Stimulated activated CD8-positive, alpha-beta memory T cell treated with anti-CD3 and anti-CD28 coated beads, Interleukin-12 subunit alpha, Interleukin-12 subunit beta, amount 100 ng/mL, for 24 hours (primary cell): ENCODE measurements around the gene ANKRD17.
"Not testable (repeated sequence)": the region's sequence is repeated elsewhere in the genome, so short reads cannot be mapped to it uniquely, and the experiment has no call there.

Source experiments
- DNase-seq: peaks from one replicate; pipeline ENCODE4 v3.0.0-alpha.2; 2020; ENCODE audit errors: extremely low read depth

Gene ANKRD17

GRCh38 chr4:73258686-73259570, at the start of gene ANKRD17:
Gene ANKRD17 (minus strand): TSS chr4:73258798. CDS start chr4:73258668, 130 bp downstream.
- peak; percentile 82 for DNase-seq

- DNase-seq: no peak
Measured at GRCh38 chr4:73308286-73308685, 49.7 kb upstream of the ANKRD17 start.

GRCh38 chr4:73303711-73304110, 45.1 kb upstream of the ANKRD17 start:
- DNase-seq: no peak

- no peak for DNase-seq
Measured at GRCh38 chr4:73299548-73300280, 41.1 kb upstream of the ANKRD17 start.

- not testable (repeated sequence) for DNase-seq
Measured at GRCh38 chr4:73292661-73293060, 34.1 kb upstream of the ANKRD17 start.

GRCh38 chr4:73281982-73282381, 23.4 kb upstream of the ANKRD17 start:
- no peak for DNase-seq

GRCh38 chr4:73281396-73281795, 22.8 kb upstream of the ANKRD17 start:
- no peak for DNase-seq

GRCh38 chr4:73277201-73277600, 18.6 kb upstream of the ANKRD17 start:
- no peak for DNase-seq

- no peak for DNase-seq
Measured at GRCh38 chr4:73275318-73275654, 16.7 kb upstream of the ANKRD17 start.

- no peak for DNase-seq
Measured at GRCh38 chr4:73272816-73273215, 14.2 kb upstream of the ANKRD17 start.

GRCh38 chr4:73267050-73267449, 8.5 kb upstream of the ANKRD17 start:
- DNase-seq: no peak

GRCh38 chr4:73259571-73260090, 1.0 kb upstream of the ANKRD17 start:
- no peak for DNase-seq

- DNase-seq: no peak
Measured at GRCh38 chr4:73258436-73258685, 237 bp downstream of the ANKRD17 start.

- DNase-seq: peak; percentile 19
Measured at GRCh38 chr4:73257651-73258435, 755 bp downstream of the ANKRD17 start.

GRCh38 chr4:73257234-73257633, 1.4 kb downstream of the ANKRD17 start:
- DNase-seq: no peak

GRCh38 chr4:73255847-73256246, 2.8 kb downstream of the ANKRD17 start:
- DNase-seq: not testable (repeated sequence)

GRCh38 chr4:73252001-73252400, 6.6 kb downstream of the ANKRD17 start:
- no peak for DNase-seq

- no peak for DNase-seq
Measured at GRCh38 chr4:73251384-73251783, 7.2 kb downstream of the ANKRD17 start.

GRCh38 chr4:73250642-73251041, 8.0 kb downstream of the ANKRD17 start:
- DNase-seq: no peak

- no peak for DNase-seq
Measured at GRCh38 chr4:73248821-73249220, 9.8 kb downstream of the ANKRD17 start.

- no peak for DNase-seq
Measured at GRCh38 chr4:73248416-73248815, 10.2 kb downstream of the ANKRD17 start.

GRCh38 chr4:73247100-73247499, 11.5 kb downstream of the ANKRD17 start:
- DNase-seq: no peak
